AG08396 (cell line): ENCODE results near the gene DCLRE1A.

Source experiments
- DNase-seq: peaks from one replicate; pipeline ENCODE4 v3.0.0; 2012; ENCODE audit warnings: low spot score, mixed read lengths

Gene DCLRE1A

DNA sequence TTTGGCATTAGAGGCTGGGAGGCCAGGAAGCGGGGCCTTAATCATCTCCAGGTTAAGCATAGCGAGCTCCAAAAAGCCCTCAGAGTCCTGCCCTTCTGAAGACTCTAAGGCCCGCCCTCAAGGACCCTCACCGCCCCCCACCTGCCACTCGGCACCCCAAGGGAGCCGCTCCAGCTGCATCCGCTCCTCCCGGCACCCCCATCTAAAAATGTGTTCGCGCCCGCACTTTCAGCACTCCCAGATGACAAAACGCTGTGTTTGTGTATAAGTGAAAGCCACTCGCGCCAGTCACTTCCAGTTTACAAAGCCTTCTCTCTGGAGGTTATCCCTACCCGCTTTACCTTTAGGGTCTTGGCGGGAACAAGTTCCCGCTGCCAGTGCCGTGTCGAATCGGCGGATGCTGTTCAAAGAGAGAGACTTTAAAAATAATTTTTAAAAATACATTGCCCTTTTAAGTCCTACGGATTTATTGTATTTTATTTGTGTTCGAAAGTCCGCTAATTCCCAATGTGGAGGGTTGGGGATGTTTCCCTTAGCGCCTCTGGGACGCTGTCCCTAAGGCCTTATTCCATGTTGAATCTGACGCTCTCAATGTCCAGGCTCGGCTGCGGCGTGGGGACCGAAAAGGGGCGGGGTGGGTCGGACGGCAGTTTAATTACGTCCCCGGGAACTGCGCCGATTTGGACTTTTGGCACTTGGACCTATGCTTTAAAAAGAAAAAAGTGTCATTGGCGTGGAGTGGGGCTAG is at the start of gene DCLRE1A, which contains the start of gene NHLRC2:
Gene DCLRE1A (minus strand): TSS at position 70 of the 748 bp plus-strand sequence. CDS start 900 bp downstream, outside the sequence.
Gene NHLRC2 (plus strand): TSS at position 649 of the 748 bp plus-strand sequence. CDS start 212 bp downstream, outside the sequence.
- peak; percentile 76 for DNase-seq

DNA sequence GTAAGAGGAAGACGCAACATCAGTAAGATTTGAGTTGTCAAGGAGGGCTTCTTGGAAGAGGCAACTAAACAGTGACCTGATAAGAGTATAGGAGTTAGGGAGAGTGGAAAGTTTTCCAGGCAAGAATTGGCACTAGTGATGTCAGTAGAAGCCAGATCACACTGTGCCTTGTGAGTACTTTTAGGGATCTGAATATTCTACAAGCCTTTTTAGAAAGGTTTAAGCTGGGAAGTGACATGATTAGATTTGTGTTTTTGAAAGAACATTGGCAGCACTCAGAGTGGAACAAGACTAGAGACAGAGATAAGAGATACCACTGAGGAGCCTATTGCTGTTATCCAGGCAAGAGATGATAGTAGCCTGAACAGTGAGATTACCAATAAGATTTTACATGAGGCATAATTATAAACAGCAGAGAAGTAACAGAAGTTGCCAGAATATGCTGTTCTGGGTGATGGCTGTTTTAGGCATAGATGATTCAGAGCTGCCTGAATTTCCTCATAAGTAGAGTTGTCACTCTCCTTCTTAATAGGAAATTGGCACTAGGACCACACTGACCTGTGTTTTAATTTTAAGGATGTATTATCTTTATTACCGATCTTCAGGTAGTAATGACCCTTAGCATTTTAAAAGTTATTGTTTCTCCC is 46.2 kb upstream of the DCLRE1A start:
- no peak for DNase-seq

GRCh38 chr10:113897693-113898618 is 44.1 kb upstream of the DCLRE1A start:
- no peak for DNase-seq

GRCh38 chr10:113895018-113895417 is 41.1 kb upstream of the DCLRE1A start:
- peak; percentile 7 for DNase-seq

- no peak for DNase-seq
These were observed 40.7 kb upstream of the DCLRE1A start for GRCh38 chr10:113894581-113894980.

GRCh38 chr10:113893570-113893969 is 39.7 kb upstream of the DCLRE1A start:
- no peak for DNase-seq

DNA sequence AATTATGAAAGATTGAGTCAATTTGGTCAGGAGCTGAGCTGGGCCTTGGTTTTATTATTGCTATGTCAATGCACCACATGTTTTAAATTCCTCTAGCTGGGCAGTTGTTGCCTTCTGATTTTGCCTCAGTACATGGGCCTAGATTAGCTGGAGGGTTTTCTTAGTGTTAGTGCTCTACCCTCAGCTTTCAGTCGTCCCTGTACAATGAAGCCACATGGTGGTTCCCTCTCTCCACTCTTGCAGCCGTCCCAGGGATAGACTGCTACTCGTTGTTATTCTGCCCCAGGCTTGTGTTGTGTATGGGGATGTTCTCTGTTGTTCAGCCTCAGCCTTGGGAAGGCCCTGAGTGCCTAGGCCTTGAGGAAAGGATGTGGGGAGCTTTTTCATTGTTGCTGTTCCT is 37.6 kb upstream of the DCLRE1A start:
- no peak for DNase-seq

- no peak for DNase-seq
These were observed 36.9 kb upstream of the DCLRE1A start for GRCh38 chr10:113890769-113891168.

DNA sequence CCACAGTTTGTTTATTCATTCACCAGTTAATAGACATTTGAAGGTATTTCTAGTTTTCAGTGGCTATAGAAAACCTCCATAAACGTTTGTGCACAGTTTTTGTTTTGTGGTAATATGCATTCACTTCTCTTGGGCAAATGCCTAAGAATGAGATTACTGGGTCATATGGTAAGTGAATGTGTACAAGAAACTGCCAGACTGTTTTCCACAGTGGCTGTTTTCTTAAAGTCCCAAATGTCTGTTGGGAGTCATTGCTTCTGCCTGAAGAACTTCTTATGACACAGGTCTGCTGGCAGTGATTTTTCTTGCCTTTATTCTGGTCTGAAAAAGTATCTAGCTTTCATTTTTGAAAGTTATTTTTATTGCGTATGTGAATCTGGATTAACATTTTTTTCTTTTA is 36.0 kb upstream of the DCLRE1A start:
- no peak for DNase-seq

- DNase-seq = no peak
These were observed 28.4 kb upstream of the DCLRE1A start for GRCh38 chr10:113882240-113882639.

DNA sequence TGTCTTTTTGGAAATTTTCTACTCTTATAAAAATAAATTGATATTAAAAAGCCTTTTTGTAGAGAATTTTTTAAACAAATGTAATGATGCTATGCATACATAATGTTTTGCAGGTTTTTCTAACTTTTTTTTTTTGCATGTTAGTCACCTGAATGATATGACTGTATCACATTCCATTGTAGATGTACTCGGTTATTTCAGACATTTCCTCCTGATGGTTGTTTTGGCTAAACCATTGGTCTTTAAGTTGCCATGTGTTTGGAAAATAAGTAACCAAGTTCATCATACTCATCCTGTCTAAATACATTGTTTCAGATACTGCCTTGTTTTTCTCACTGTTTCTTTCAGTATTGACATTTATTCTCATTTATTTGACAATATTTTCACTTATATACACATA is 26.4 kb upstream of the DCLRE1A start:
- DNase-seq = no peak

GRCh38 chr10:113879691-113880090 is 25.8 kb upstream of the DCLRE1A start:
- no peak for DNase-seq

DNA sequence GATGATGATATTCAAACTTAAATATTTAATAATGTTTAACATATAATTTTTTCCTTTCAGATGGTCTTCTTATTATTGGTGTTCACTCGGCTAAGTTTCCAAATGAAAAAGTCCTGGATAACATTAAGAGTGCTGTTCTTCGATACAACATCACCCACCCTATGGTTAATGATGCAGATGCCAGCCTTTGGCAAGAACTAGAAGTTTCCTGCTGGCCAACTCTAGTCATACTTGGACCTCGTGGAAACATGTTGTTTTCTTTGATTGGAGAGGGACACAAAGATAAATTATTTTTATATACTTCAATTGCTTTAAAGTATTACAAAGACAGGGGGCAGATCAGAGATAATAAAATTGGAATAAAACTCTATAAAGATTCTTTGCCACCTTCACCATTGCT is 22.6 kb upstream of the DCLRE1A start:
- no peak for DNase-seq

- no peak for DNase-seq
These were observed 21.3 kb upstream of the DCLRE1A start for GRCh38 chr10:113875212-113875611.

DNA sequence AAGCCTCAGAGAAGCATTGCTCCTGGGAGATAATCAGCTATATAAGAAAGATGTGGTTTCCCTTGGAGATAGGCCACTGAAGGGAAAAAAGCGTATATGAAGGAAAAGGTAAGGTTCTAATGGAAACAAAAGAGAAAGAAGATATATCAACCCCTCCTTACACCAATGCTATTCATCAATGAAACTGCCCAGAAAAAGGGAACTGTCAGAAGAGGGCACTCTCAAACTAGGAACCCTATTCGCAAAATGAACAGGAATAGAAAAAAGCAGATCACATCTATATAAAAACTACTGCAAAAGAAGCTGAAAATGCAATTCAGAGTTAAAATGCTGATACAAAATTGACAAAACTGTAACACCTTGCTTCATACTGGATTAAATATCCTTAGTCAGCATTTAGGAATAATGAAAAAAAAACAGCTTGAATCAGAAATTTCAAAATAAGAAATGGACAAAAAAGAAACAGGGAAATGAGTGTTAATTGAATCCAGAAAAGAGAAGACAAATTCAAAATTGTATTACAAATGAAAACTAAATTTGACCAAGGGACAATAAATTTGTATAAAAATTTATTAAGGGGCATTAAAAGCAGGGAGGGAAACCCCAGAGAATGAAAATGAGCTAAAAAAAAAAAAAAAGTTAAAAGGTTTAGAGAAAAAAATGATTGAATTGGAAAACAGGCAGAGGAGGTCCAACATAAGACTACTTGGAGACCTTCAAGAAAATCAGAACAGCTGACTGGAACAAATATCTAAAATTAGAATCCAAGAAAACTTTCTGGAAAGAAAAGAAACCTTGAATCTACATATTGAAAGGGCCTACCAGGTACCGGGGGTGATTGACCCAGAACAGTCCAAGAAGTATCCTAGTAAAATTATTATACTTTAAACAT is 18.5 kb upstream of the DCLRE1A start:
- no peak for DNase-seq

GRCh38 chr10:113869789-113870188 is 15.9 kb upstream of the DCLRE1A start:
- DNase-seq = no peak

- no peak for DNase-seq
These were observed 14.0 kb upstream of the DCLRE1A start for GRCh38 chr10:113867904-113868303.

DNA sequence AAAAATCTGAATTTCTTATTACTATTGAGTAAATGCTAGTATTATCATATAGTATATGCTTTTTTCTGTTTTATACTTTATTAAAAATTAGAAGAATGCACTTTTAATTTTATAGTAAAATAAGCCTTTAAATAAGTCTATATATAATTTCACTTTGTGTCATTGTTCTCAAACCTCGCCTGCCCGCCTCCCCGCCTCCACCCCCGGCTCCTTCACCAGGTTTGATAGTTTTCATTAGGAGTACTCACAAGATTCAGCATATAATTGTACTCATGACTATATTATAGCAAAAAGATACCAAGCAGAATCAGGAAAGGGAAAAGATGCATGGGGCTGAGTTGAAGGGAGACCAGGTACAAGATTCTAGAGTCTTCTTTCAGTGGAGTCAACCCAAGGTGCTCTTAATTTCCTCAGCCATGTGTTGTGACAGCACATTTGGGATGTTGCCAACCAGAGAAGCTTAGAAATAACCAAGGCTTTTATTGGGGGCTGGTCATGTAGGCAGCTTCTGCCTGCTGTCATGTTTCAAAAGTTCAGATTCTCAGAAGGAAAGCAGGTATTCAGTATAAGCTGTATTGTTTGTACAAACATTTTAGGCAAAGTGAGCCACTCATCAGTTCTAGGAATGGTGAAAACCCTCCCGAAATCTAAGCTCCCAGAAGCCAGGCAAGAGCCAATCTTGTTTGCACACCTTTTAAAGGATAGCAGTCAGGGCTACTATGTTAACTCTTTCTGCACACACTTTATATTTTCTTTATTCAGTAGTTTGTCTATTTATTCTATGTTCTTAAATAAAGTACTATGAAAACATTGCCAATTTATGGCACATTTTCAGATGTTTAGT is 12.9 kb upstream of the DCLRE1A start:
- DNase-seq = no peak

GRCh38 chr10:113865901-113866300 is 12.0 kb upstream of the DCLRE1A start:
- DNase-seq = no peak

GRCh38 chr10:113859261-113859660 is 5.4 kb upstream of the DCLRE1A start:
- no peak for DNase-seq
